ENCODE measurements around the gene KRT28.

DNA sequence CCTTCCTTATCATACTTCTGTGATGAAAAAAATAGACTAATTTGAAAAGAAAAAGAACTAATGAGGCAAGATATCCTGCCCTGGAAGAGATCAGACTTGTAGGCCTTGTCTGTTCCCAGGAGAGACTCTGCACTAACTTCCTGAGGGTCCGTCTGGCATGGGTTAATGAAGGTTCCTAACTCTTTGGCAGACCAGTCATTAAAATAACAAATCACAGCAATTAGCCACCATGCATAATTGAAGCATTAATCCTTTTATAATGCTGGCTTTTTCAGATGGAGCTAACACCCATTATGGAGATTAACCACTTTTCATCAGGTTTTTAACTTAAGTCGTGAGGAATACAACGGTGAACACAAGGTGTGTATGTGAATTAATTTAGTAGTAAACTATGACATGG, 33.1 kb upstream of the KRT28 start:
- no peak for TF ChIP-seq ZFP30 (CRISPR knock-in tag; IDR thresholded peaks at IDR 0.05)
- TF ChIP-seq, protein P1, sequence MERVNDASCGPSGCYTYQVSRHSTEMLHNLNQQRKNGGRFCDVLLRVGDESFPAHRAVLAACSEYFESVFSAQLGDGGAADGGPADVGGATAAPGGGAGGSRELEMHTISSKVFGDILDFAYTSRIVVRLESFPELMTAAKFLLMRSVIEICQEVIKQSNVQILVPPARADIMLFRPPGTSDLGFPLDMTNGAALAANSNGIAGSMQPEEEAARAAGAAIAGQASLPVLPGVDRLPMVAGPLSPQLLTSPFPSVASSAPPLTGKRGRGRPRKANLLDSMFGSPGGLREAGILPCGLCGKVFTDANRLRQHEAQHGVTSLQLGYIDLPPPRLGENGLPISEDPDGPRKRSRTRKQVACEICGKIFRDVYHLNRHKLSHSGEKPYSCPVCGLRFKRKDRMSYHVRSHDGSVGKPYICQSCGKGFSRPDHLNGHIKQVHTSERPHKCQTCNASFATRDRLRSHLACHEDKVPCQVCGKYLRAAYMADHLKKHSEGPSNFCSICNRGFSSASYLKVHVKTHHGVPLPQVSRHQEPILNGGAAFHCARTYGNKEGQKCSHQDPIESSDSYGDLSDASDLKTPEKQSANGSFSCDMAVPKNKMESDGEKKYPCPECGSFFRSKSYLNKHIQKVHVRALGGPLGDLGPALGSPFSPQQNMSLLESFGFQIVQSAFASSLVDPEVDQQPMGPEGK (CRISPR knock-in tag; IDR thresholded peaks at IDR 0.05; ENCODE audit: borderline replicate concordance) = no peak
- TF ChIP-seq, protein P2, sequence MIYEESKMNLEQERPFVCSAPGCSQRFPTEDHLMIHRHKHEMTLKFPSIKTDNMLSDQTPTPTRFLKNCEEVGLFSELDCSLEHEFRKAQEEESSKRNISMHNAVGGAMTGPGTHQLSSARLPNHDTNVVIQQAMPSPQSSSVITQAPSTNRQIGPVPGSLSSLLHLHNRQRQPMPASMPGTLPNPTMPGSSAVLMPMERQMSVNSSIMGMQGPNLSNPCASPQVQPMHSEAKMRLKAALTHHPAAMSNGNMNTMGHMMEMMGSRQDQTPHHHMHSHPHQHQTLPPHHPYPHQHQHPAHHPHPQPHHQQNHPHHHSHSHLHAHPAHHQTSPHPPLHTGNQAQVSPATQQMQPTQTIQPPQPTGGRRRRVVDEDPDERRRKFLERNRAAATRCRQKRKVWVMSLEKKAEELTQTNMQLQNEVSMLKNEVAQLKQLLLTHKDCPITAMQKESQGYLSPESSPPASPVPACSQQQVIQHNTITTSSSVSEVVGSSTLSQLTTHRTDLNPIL (CRISPR knock-in tag; IDR thresholded peaks at IDR 0.05; ENCODE audit: low read depth) = no peak
- no peak for TF ChIP-seq ARNTL (CRISPR knock-in tag; IDR thresholded peaks at IDR 0.05; ENCODE audit: borderline replicate concordance, low read depth)
- TF ChIP-seq ZNF70 (CRISPR knock-in tag; IDR thresholded peaks at IDR 0.05) = no peak
- no peak for TF ChIP-seq ZC3H10 (CRISPR knock-in tag; IDR thresholded peaks at IDR 0.05)
- no peak for TF ChIP-seq TOX (CRISPR knock-in tag; IDR thresholded peaks at IDR 0.05; ENCODE audit: borderline replicate concordance)
- TF ChIP-seq ZNF8 (CRISPR knock-in tag; IDR thresholded peaks at IDR 0.05) = no peak
- no peak for TF ChIP-seq ISL1 (CRISPR knock-in tag; IDR thresholded peaks at IDR 0.05)
- no peak for TF ChIP-seq GLIS3 (CRISPR knock-in tag; IDR thresholded peaks at IDR 0.05)
- no peak for TF ChIP-seq OSR1 (CRISPR knock-in tag; IDR thresholded peaks at IDR 0.05)
- no peak for TF ChIP-seq BACH2 (CRISPR knock-in tag; IDR thresholded peaks at IDR 0.05; ENCODE audit: borderline replicate concordance)
